SK-N-MC (cell line): ENCODE measurements around the gene ASTN2.

ENCODE experiments used
- DNase-seq: peaks from one replicate; pipeline ENCODE4 v3.0.0-alpha.2; 2011; ENCODE audit warnings: low read depth, low spot score
- H3K27ac ChIP-seq: fragments of 200-600 bp; sonication (generic); 2 replicates; pipeline ENCODE4 v1.5.1; 2016; ENCODE audit warnings: mixed run types
- H3K36me3 ChIP-seq: fragments of 200-600 bp; sonication (generic); 2 replicates; pipeline ENCODE4 v1.6.1; 2017; ENCODE audit warnings: antibody characterized with exemption, low read length, mixed read lengths; ENCODE audit not compliant: insufficient read depth
- H3K4me3 ChIP-seq: fragments of 200-600 bp; sonication (generic); 2 replicates; pipeline ENCODE4 v1.5.1; 2016
- H3K9ac ChIP-seq: fragments of 200-600 bp; sonication (generic); 2 replicates; pipeline ENCODE4 v1.8.0; 2017; ENCODE audit warnings: mixed run types, mixed read lengths; ENCODE audit not compliant: insufficient read length
- H3K9me3 ChIP-seq: fragments of 200-600 bp; sonication (generic); 2 replicates; pipeline ENCODE4 v1.6.1; 2017; ENCODE audit warnings: low read depth, mild to moderate bottlenecking, antibody characterized with exemption, low read length, moderate library complexity, mixed read lengths
- EZH2 ChIP-seq: fragments of 200-600 bp; sonication (generic); IDR thresholded peaks from one replicate; pipeline ENCODE4 v1.6.1; 2017; ENCODE audit warnings: antibody characterized with exemption
- FOXP2 ChIP-seq: optimal IDR thresholded peaks from 2 replicates; pipeline ENCODE3; 2011; ENCODE audit warnings: mild to moderate bottlenecking, moderate library complexity; ENCODE audit not compliant: insufficient read depth; ENCODE audit errors: extremely low read length, control extremely low read depth
- POLR2AphosphoS5 ChIP-seq: IDR thresholded peaks from 2 replicates; pipeline ENCODE4 v1.6.1; 2012; ENCODE audit warnings: mild to moderate bottlenecking, low read depth, low read length, borderline replicate concordance

The ASTN2 gene

GRCh38 chr9:116494815-116495634 is 919.8 kb downstream of the ASTN2 start:
- DNase-seq = no peak
- TF ChIP-seq FOXP2 (no peak), EZH2 (no peak), POLR2AphosphoS5 (no peak)

GRCh38 chr9:116493183-116493860 is 921.5 kb downstream of the ASTN2 start:
- Histone ChIP-seq H3K9me3 (no peaks in the 10 kb centered on the region), H3K36me3 (0 out of 2 replicates have a peak, but pooled peaks cover 3% of the 10 kb centered on the region), H3K27ac (no peak overlapping the region), H3K4me3 (no peak overlapping the region), H3K9ac (no peak overlapping the region)
- TF ChIP-seq POLR2AphosphoS5 (no peak), EZH2 (no peak), FOXP2 (no peak)
- DNase-seq = no peak

More at GRCh38 chr9:116494815-116495634, 919.8 kb downstream of the ASTN2 start:
- H3K9ac ChIP-seq = no peak overlapping the region
- no peak overlapping the region for H3K4me3 ChIP-seq
- no peaks in the 10 kb centered on the region for H3K36me3 ChIP-seq
- no peak overlapping the region for H3K27ac ChIP-seq
- H3K9me3 ChIP-seq = no peaks in the 10 kb centered on the region

GRCh38 chr9:116491659-116492058 is 923.2 kb downstream of the ASTN2 start:
- Histone ChIP-seq H3K27ac (peak overlapping the region; percentile 63), H3K9me3 (no peaks in the 10 kb centered on the region), H3K4me3 (no peak overlapping the region), H3K36me3 (0 out of 2 replicates have a peak, but pooled peaks cover 3% of the 10 kb centered on the region), H3K9ac (no peak overlapping the region)
- DNase-seq = no peak
- TF ChIP-seq POLR2AphosphoS5 (no peak), EZH2 (no peak), FOXP2 (no peak)

- H3K27ac ChIP-seq = peak overlapping the region; percentile 63
- H3K4me3 ChIP-seq = no peak overlapping the region
- H3K9ac ChIP-seq = no peak overlapping the region
- H3K9me3 ChIP-seq = no peaks in the 10 kb centered on the region
- TF ChIP-seq FOXP2 (no peak), EZH2 (no peak), POLR2AphosphoS5 (no peak)
- DNase-seq = no peak
- H3K36me3 ChIP-seq = 0 out of 2 replicates have a peak, but pooled peaks cover 3% of the 10 kb centered on the region
Observed at GRCh38 chr9:116491219-116491618, 923.6 kb downstream of the ASTN2 start.

- TF ChIP-seq POLR2AphosphoS5 = no peak
- TF ChIP-seq EZH2 = no peak
- no peak for TF ChIP-seq FOXP2
- Histone ChIP-seq H3K27ac (no peak overlapping the region), H3K9me3 (no peaks in the 10 kb centered on the region), H3K4me3 (no peak overlapping the region), H3K9ac (no peak overlapping the region), H3K36me3 (0 out of 2 replicates have a peak, but pooled peaks cover 3% of the 10 kb centered on the region)
- DNase-seq = no peak
Observed at GRCh38 chr9:116490321-116490720, 924.5 kb downstream of the ASTN2 start.

- H3K27ac ChIP-seq = no peak overlapping the region
Observed at GRCh38 chr9:116488373-116488772, 926.5 kb downstream of the ASTN2 start.

GRCh38 chr9:116484492-116485061 is 930.3 kb downstream of the ASTN2 start:
- no peaks in the 10 kb centered on the region for H3K9me3 ChIP-seq
- H3K36me3 ChIP-seq = 0 out of 2 replicates have a peak, but pooled peaks cover 2% of the 10 kb centered on the region
- no peak for DNase-seq
- TF ChIP-seq EZH2 = no peak
- no peak for TF ChIP-seq FOXP2
- no peak for TF ChIP-seq POLR2AphosphoS5
- no peak overlapping the region for H3K4me3 ChIP-seq
- H3K9ac ChIP-seq = no peak overlapping the region
- no peak overlapping the region for H3K27ac ChIP-seq

More at GRCh38 chr9:116488373-116488772, 926.5 kb downstream of the ASTN2 start:
- DNase-seq = no peak
- H3K36me3 ChIP-seq = 0 out of 2 replicates have a peak, but pooled peaks cover 3% of the 10 kb centered on the region
- H3K4me3 ChIP-seq = no peak overlapping the region
- no peak for TF ChIP-seq FOXP2
- H3K9me3 ChIP-seq = no peaks in the 10 kb centered on the region
- no peak overlapping the region for H3K9ac ChIP-seq
